Body of pancreas (tissue), 4 donors: ENCODE results near the gene PIGH.
A peak's percentile ranks its signal among the peaks of the same experiment; 100 is the strongest.

Experiments
- CTCF ChIP-seq, 7 experiments: fragments of 450-650 bp in 4 of 7; fragments of 200-600 bp in 3 of 7; sonication (generic) in 3 of 7; IDR thresholded peaks; one replicate each; pipeline ENCODE4 v1.5.1; 2016 to 2019; ENCODE audit warnings: antibody characterized with exemption in 7 of 7
- POLR2A ChIP-seq, 3 donors: fragments of 450-650 bp; IDR thresholded peaks; one replicate each; pipeline ENCODE4 v1.6.1; 2016; ENCODE audit warnings: antibody characterized with exemption in 3 of 3, mild to moderate bottlenecking in 2 of 3

DNA sequence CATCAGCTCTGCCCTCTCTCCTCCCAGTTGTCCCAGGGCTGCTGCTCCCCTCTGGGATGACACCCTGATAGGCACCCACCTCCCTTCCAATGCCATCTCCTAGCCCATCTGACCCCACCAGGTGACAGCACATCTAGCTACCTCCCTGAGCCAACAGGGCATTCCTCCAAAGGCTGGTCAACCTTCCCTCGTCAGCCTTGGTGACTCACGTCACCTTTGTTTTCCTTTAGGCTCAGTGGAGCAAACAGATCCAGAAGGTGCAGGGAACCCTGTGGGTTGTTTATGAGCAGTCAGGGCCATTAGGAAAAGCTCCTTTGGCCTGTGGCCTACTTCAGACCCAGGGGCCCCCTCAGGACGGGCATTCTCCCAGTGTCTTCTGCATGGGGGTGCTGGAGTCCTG lies 32.4 kb downstream of the PIGH start:
- TF ChIP-seq POLR2A (IDR thresholded peaks at IDR 0.05) (no peak), CTCF (IDR thresholded peaks at IDR 0.05) (peak in 1 of 7 experiments; percentile 8)
